ENCODE data around the gene STRN3.

The STRN3 gene

DNA sequence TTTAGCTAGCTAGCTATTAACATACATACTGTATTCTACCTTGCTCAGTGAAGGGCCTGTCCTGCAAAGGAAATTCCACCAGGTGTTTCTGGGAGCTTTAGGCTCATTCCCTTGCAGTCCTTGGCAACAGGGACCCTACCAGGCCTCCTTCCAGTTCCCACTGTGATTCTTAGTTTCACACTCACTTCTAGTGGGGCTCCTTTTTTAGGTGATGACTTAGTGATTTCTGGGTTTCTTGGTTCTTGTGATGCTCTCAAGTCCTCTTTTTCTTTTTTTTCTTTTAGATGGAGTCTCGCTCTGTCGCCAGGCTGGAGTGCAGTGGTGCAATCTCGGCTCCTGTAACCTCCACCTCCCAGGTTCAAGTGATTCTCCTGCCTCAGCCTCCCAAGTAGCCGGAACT, 10.4 kb upstream of the STRN3 start:
- DNase-seq (ENCODE audit: low spot score), result no peak
- Histone ChIP-seq H3K4me3 (no peak overlapping the region), H3K27ac (no peak overlapping the region)
- TF ChIP-seq, protein P1, sequence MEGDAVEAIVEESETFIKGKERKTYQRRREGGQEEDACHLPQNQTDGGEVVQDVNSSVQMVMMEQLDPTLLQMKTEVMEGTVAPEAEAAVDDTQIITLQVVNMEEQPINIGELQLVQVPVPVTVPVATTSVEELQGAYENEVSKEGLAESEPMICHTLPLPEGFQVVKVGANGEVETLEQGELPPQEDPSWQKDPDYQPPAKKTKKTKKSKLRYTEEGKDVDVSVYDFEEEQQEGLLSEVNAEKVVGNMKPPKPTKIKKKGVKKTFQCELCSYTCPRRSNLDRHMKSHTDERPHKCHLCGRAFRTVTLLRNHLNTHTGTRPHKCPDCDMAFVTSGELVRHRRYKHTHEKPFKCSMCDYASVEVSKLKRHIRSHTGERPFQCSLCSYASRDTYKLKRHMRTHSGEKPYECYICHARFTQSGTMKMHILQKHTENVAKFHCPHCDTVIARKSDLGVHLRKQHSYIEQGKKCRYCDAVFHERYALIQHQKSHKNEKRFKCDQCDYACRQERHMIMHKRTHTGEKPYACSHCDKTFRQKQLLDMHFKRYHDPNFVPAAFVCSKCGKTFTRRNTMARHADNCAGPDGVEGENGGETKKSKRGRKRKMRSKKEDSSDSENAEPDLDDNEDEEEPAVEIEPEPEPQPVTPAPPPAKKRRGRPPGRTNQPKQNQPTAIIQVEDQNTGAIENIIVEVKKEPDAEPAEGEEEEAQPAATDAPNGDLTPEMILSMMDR (IDR thresholded peaks at IDR 0.05), result no peak

DNA sequence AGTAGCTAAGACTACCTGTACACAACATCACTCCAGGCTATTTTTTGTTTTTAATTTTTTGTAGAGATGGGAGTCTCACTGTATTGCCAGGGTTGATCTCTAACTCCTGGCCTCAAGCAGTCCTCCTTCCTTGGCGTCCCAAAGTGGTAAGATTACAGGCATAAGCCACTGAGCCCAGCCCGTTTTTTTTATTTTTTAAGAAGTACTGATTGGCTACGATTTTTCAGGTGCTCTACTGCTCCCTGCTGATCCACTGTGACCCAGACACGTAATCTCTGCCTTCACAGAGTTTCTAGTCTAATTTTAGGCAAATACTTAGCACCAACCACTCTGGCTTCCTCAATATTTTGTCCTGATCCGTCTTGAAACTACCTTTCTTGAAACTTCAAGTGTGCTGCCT, 4.3 kb upstream of the STRN3 start:
- H3K27ac ChIP-seq, result no peak overlapping the region
- no peak overlapping the region for H3K4me3 ChIP-seq
- TF ChIP-seq, protein P1 (IDR thresholded peaks at IDR 0.05), result no peak
- no peak for DNase-seq (ENCODE audit: low spot score)

DNA sequence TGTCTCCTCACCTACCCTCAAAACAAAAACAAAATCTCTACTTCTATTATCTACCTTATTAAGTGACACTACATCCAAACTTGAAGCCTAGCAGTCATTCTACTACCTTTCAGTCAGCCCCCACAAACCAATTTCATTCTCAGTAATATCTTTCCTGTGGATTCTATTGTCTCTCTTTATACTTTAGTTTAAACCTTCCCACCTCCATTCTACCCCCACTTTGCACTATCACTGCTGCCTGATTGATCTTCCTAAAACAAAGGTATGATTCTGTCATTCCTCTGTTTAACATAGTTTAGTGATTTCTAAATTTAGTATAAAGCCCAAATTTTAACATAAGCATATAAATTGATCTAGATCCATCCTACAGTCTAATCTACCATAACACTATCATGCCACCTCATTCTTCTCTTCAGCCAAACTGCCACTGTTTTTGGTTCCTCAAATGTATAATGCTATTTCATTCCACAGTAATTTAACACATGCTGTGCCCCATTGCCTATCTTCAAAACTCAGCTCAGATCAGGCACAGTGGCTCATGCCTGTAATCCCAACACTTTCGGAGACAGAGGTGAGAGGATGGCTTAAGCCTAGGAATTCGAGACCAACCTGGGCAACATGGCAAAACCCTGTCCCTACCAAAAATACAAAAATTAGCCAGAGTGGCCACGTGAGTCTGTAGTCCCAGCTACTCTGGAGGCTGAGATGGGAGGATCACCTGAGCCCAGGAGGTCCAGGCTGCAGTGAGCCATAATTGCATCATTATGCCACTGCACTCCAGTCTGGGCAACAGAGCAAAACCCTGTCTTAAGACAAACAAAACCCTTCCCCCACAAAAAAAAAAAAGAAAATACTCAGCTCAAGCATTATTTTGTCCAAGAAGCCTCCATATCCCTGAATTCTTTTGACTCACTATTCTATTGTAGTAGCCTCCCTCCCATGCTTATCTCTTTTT, 3.1 kb upstream of the STRN3 start:
- Histone ChIP-seq H3K27ac (no peak overlapping the region), H3K4me3 (no peak overlapping the region)
- TF ChIP-seq, protein P1 (IDR thresholded peaks at IDR 0.05), result no peak
- no peak for DNase-seq (ENCODE audit: low spot score)

DNA sequence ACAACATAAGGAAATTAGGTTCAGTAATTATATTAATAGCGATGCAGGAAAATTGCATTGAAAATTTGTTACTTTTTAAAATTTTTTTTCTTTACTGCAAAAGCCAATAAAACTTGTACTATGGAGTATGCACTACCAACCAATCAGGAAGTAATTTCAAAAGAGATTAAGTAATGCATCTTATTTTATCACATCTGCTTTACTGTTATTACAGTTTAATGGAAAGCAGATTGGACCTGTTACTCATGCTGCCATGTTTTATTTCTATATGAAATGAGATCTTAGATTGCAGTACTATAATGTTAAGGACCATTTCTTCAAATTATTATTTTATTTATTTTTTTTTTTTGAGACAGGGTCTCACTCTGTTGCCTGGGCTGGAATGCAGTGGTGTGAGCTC, 1.7 kb upstream of the STRN3 start:
- DNase-seq (ENCODE audit: low spot score), result no peak
- Histone ChIP-seq H3K27ac (no peak overlapping the region), H3K4me3 (no peak overlapping the region)
- TF ChIP-seq, protein P1 (IDR thresholded peaks at IDR 0.05), result no peak

DNA sequence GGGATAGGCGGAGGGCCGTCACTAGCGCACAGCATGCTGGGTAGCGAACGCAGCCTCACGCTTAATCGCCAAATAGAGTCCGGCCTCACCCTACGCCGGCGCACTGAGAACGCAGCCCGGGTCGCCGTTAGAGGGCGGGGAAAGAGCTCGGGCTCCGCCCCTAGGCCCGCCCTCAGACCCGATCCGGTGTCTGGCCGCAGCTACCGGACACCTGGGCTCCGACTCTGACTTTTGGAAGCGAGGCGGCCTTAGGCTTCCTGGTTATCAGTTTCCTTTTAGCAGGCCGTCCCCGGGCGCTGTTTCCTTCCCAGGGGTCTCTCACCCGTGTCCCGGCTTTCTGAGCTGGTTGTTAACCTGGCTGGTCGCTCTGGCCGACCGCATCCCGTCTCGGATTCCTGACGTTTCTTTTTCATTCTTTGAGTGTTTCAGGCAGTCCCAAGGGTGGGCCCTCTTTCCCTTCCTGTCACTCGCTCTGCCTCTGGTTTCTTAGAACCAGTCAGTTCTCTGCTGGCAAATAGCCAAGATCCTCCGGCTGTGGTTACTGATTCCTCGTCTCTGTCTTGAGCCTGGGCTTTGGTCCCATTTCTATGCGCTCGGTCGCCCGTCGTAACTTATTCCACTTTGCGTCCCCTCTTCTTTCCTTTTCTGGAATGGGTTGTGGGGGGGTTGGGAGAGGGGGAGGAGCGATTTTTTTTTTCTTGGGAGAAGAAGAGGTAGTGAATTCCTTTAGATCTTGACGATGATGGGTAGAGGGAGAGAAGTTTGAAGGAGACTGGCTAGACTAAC, 464 bp upstream of the STRN3 start:
- Histone ChIP-seq H3K4me3 (peak overlapping the region; percentile 91), H3K27ac (peak overlapping the region; percentile 99 to 100)
- TF ChIP-seq, protein P1 (IDR thresholded peaks at IDR 0.05), result no peak
- peak; percentile 98 for DNase-seq (ENCODE audit: low spot score)

DNA sequence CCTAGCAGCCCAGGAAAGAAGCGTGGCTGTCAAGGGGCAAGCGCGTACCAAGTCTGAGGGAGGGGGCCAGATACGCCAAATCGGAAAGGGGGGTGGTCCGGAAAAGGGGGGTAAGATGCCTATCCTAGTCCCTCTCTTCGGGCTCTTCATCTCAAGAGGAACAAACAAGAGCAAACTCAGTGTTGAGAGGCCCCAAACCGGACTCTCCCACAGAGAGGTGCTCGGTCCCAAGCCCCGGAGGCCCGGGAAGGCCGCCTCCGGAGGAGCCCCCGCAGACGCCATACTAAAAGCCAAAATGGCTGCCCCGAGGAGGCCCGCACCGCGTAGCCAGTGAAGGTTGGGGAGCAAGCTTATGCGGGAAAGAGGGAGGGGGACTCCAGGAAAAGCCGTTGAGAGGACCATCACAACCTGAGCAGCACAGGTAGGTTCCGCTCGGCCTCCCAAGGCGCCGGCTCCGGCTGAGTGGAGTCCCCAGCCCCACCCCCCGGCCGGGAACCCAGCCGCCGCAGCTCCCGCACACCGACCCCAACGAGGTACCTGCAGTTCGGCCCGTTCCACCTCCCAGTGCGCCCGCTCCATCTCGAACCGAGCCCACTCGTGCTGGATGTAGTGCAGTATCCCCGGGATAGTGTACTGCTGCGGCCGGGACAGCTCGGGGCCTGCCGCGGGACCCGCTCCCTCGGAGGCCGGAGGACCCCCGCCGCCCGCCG, 657 bp downstream of the STRN3 start, which contains the start of gene AP4S1:
Gene AP4S1, plus strand, starts transcription at position 283 of the 710 bp plus-strand sequence. CDS start 40,548 bp downstream, outside the sequence.
- Histone ChIP-seq H3K27ac (peak within 1 kb of the TSS; percentile 99 to 100), H3K4me3 (peak within 1 kb of the TSS; percentile 91)
- DNase-seq (ENCODE audit: low spot score), result peak; percentile 75
- TF ChIP-seq, protein P1 (IDR thresholded peaks at IDR 0.05), result no peak

Measured in coronary artery (tissue), 2 donors.